ENCODE data around the gene ACOX3.
A peak's percentile ranks its signal among the peaks of the same experiment; 100 is the strongest.

Gene ACOX3

GRCh38 chr4:8461616-8462015, 21.1 kb upstream of the ACOX3 start:
- H3K4me1 Mint-ChIP-seq, result no peaks in the 10 kb centered on the region
- H3K27me3 Mint-ChIP-seq, result no peaks in the 10 kb centered on the region
- no peak overlapping the region for H3K27ac Mint-ChIP-seq (ENCODE audit: low read depth)
- ATAC-seq (replicated peaks; ENCODE audit: extremely low read depth, poor library complexity, severe bottlenecking) (no peak), DNase-seq (ENCODE audit: low spot score in 2 of 2) (no peak)
- no peak overlapping the region for H3K4me3 Mint-ChIP-seq
- H3K36me3 Mint-ChIP-seq (ENCODE audit: insufficient read depth), result peaks cover 26% of the 10 kb centered on the region
- H3K9me3 Mint-ChIP-seq, result no peaks in the 10 kb centered on the region

GRCh38 chr4:8461086-8461485, 20.6 kb upstream of the ACOX3 start:
- H3K27ac Mint-ChIP-seq (ENCODE audit: low read depth), result no peak overlapping the region
- DNase-seq (ENCODE audit: low spot score in 2 of 2), result no peak
- no peak for ATAC-seq (replicated peaks; ENCODE audit: extremely low read depth, poor library complexity, severe bottlenecking)
- no peaks in the 10 kb centered on the region for H3K4me1 Mint-ChIP-seq
- no peaks in the 10 kb centered on the region for H3K27me3 Mint-ChIP-seq
- peaks cover 28% of the 10 kb centered on the region for H3K36me3 Mint-ChIP-seq (ENCODE audit: insufficient read depth)
- no peak overlapping the region for H3K4me3 Mint-ChIP-seq
- H3K9me3 Mint-ChIP-seq, result no peaks in the 10 kb centered on the region

- no peaks in the 10 kb centered on the region for H3K27me3 Mint-ChIP-seq
- no peak overlapping the region for H3K27ac Mint-ChIP-seq (ENCODE audit: low read depth)
- no peaks in the 10 kb centered on the region for H3K9me3 Mint-ChIP-seq
- H3K4me3 Mint-ChIP-seq, result no peak overlapping the region
- no peak for ATAC-seq (replicated peaks; ENCODE audit: extremely low read depth, poor library complexity, severe bottlenecking)
- no peaks in the 10 kb centered on the region for H3K4me1 Mint-ChIP-seq
- DNase-seq (ENCODE audit: low spot score in 2 of 2), result no peak
- peaks cover 33% of the 10 kb centered on the region for H3K36me3 Mint-ChIP-seq (ENCODE audit: insufficient read depth)
Observed at GRCh38 chr4:8459867-8460445, 19.4 kb upstream of the ACOX3 start.

GRCh38 chr4:8457646-8458252, 17.2 kb upstream of the ACOX3 start:
- Mint-ChIP-seq H3K36me3 (ENCODE audit: insufficient read depth) (peaks cover 48% of the 10 kb centered on the region), H3K9me3 (no peaks in the 10 kb centered on the region), H3K27me3 (no peaks in the 10 kb centered on the region), H3K4me1 (no peaks in the 10 kb centered on the region), H3K27ac (ENCODE audit: low read depth) (no peak overlapping the region), H3K4me3 (no peak overlapping the region)
- no peak for DNase-seq (ENCODE audit: low spot score in 2 of 2)
- no peak for ATAC-seq (replicated peaks; ENCODE audit: extremely low read depth, poor library complexity, severe bottlenecking)

- no peak for ATAC-seq (replicated peaks; ENCODE audit: extremely low read depth, poor library complexity, severe bottlenecking)
- H3K36me3 Mint-ChIP-seq (ENCODE audit: insufficient read depth), result peaks cover 62% of the 10 kb centered on the region
- H3K4me3 Mint-ChIP-seq, result no peak overlapping the region
- H3K27me3 Mint-ChIP-seq, result no peaks in the 10 kb centered on the region
- H3K9me3 Mint-ChIP-seq, result no peaks in the 10 kb centered on the region
- no peaks in the 10 kb centered on the region for H3K4me1 Mint-ChIP-seq
- no peak for DNase-seq (ENCODE audit: low spot score in 2 of 2)
- no peak overlapping the region for H3K27ac Mint-ChIP-seq (ENCODE audit: low read depth)
Observed at GRCh38 chr4:8453957-8454356, 13.4 kb upstream of the ACOX3 start.

GRCh38 chr4:8451440-8452182, 11.1 kb upstream of the ACOX3 start:
- Mint-ChIP-seq H3K27ac (ENCODE audit: low read depth) (no peak overlapping the region), H3K4me1 (no peaks in the 10 kb centered on the region), H3K9me3 (no peaks in the 10 kb centered on the region), H3K27me3 (no peaks in the 10 kb centered on the region), H3K36me3 (ENCODE audit: insufficient read depth) (peaks cover 48% of the 10 kb centered on the region), H3K4me3 (no peak overlapping the region)
- ATAC-seq (replicated peaks; ENCODE audit: extremely low read depth, poor library complexity, severe bottlenecking) (no peak), DNase-seq (ENCODE audit: low spot score in 2 of 2) (no peak)

- Mint-ChIP-seq H3K27ac (ENCODE audit: low read depth) (no peak overlapping the region), H3K27me3 (no peaks in the 10 kb centered on the region), H3K9me3 (no peaks in the 10 kb centered on the region), H3K4me1 (peaks cover 35% of the 10 kb centered on the region), H3K4me3 (no peak overlapping the region), H3K36me3 (ENCODE audit: insufficient read depth) (peaks cover 15% of the 10 kb centered on the region)
- DNase-seq (ENCODE audit: low spot score in 2 of 2) (no peak), ATAC-seq (replicated peaks; ENCODE audit: extremely low read depth, poor library complexity, severe bottlenecking) (no peak)
Observed at GRCh38 chr4:8446122-8446521, 5.6 kb upstream of the ACOX3 start.

GRCh38 chr4:8443801-8444200, 3.3 kb upstream of the ACOX3 start:
- H3K4me1 Mint-ChIP-seq, result peaks cover 58% of the 10 kb centered on the region
- H3K4me3 Mint-ChIP-seq, result no peak overlapping the region
- DNase-seq (ENCODE audit: low spot score in 2 of 2), result no peak
- H3K27me3 Mint-ChIP-seq, result no peaks in the 10 kb centered on the region
- ATAC-seq (replicated peaks; ENCODE audit: extremely low read depth, poor library complexity, severe bottlenecking), result no peak
- no peak overlapping the region for H3K27ac Mint-ChIP-seq (ENCODE audit: low read depth)
- H3K36me3 Mint-ChIP-seq (ENCODE audit: insufficient read depth), result peaks cover 10% of the 10 kb centered on the region
- H3K9me3 Mint-ChIP-seq, result no peaks in the 10 kb centered on the region

- no peaks in the 10 kb centered on the region for H3K9me3 Mint-ChIP-seq
- DNase-seq (ENCODE audit: low spot score in 2 of 2) (no peak), ATAC-seq (replicated peaks; ENCODE audit: extremely low read depth, poor library complexity, severe bottlenecking) (no peak)
- H3K4me1 Mint-ChIP-seq, result peaks cover 60% of the 10 kb centered on the region
- H3K27ac Mint-ChIP-seq (ENCODE audit: low read depth), result no peak overlapping the region
- no peaks in the 10 kb centered on the region for H3K27me3 Mint-ChIP-seq
- H3K36me3 Mint-ChIP-seq (ENCODE audit: insufficient read depth), result peaks cover 10% of the 10 kb centered on the region
- H3K4me3 Mint-ChIP-seq, result peak overlapping the region; percentile 54
Observed at GRCh38 chr4:8442596-8443358, 2.3 kb upstream of the ACOX3 start.

- Mint-ChIP-seq H3K9me3 (no peaks in the 10 kb centered on the region), H3K36me3 (ENCODE audit: insufficient read depth) (peaks cover 10% of the 10 kb centered on the region), H3K27me3 (no peaks in the 10 kb centered on the region), H3K4me3 (peak overlapping the region; percentile 99), H3K27ac (ENCODE audit: low read depth) (peak overlapping the region; percentile 99), H3K4me1 (peaks cover 68% of the 10 kb centered on the region)
- ATAC-seq (replicated peaks; ENCODE audit: extremely low read depth, poor library complexity, severe bottlenecking), result no peak
- DNase-seq (ENCODE audit: low spot score in 2 of 2), result no peak
Observed at GRCh38 chr4:8441499-8442091, 1.1 kb upstream of the ACOX3 start.

GRCh38 chr4:8439914-8440491, 520 bp downstream of the ACOX3 start:
- peak overlapping the region; percentile 99 for H3K4me3 Mint-ChIP-seq
- peak in 1 of 2 donors; percentile 17 for DNase-seq (ENCODE audit: low spot score in 2 of 2)
- H3K27ac Mint-ChIP-seq (ENCODE audit: low read depth), result peak overlapping the region; percentile 99
- peaks cover 18% of the 10 kb centered on the region for H3K36me3 Mint-ChIP-seq (ENCODE audit: insufficient read depth)
- H3K27me3 Mint-ChIP-seq, result no peaks in the 10 kb centered on the region
- H3K9me3 Mint-ChIP-seq, result no peaks in the 10 kb centered on the region
- H3K4me1 Mint-ChIP-seq, result peaks cover 73% of the 10 kb centered on the region
- ATAC-seq (replicated peaks; ENCODE audit: extremely low read depth, poor library complexity, severe bottlenecking), result peak; percentile 41

GRCh38 chr4:8439168-8439567, 1.4 kb downstream of the ACOX3 start:
- no peaks in the 10 kb centered on the region for H3K9me3 Mint-ChIP-seq
- no peak for DNase-seq (ENCODE audit: low spot score in 2 of 2)
- no peaks in the 10 kb centered on the region for H3K27me3 Mint-ChIP-seq
- ATAC-seq (replicated peaks; ENCODE audit: extremely low read depth, poor library complexity, severe bottlenecking), result no peak
- peak overlapping the region; percentile 46 for H3K4me3 Mint-ChIP-seq
- peaks cover 79% of the 10 kb centered on the region for H3K4me1 Mint-ChIP-seq
- peaks cover 16% of the 10 kb centered on the region for H3K36me3 Mint-ChIP-seq (ENCODE audit: insufficient read depth)
- H3K27ac Mint-ChIP-seq (ENCODE audit: low read depth), result peak overlapping the region; percentile 99
